Stimulated activated naive B cell treated with anti-CD40 and anti-IgM and Interleukin-4, amounts not matched to agents 10 μg/mL and 1 μg/mL and 100 μg/mL, for 72 hours (primary cell): ENCODE data around the gene DOC2B.
A peak's percentile ranks its signal among the peaks of the same experiment; 100 is the strongest.
"Not testable (repeated sequence)": the region's sequence is repeated elsewhere in the genome, so short reads cannot be mapped to it uniquely, and the experiment has no call there.

Experiments used
- ATAC-seq, 2 donors: fragments of 150-1000 bp; cut with Tn5 transposase; replicated peaks; 2 replicates each; pipeline ENCODE4 v1.10.0; 2021; ENCODE audit warnings: moderate library complexity in 1 of 2
- DNase-seq: peaks from one replicate; pipeline ENCODE4 v3.0.0; 2021
- H3K27ac Mint-ChIP-seq: one replicate; pipeline ENCODE4 v1.8.0; 2022; ENCODE audit warnings: mild to moderate bottlenecking, mixed read lengths
- H3K27me3 Mint-ChIP-seq, 2 donors: one replicate each; pipeline ENCODE4 v1.8.0; 2022; ENCODE audit warnings: mixed read lengths in 2 of 2
- H3K36me3 Mint-ChIP-seq, 2 donors: one replicate each; pipeline ENCODE4 v1.8.0; 2022; ENCODE audit warnings: mixed read lengths in 2 of 2, mild to moderate bottlenecking in 1 of 2
- H3K4me1 Mint-ChIP-seq, 2 donors: one replicate each; pipeline ENCODE4 v1.8.0; 2022; ENCODE audit warnings: mixed read lengths in 2 of 2, mild to moderate bottlenecking in 1 of 2
- H3K4me3 Mint-ChIP-seq, 2 donors: one replicate each; pipeline ENCODE4 v1.8.0; 2022; ENCODE audit warnings: mild to moderate bottlenecking in 2 of 2, mixed read lengths in 2 of 2, moderate library complexity in 1 of 2
- H3K9me3 Mint-ChIP-seq, 2 donors: one replicate each; pipeline ENCODE4 v1.8.0; 2022; ENCODE audit warnings: mixed read lengths in 2 of 2, mild to moderate bottlenecking in 1 of 2

Gene DOC2B

DNA sequence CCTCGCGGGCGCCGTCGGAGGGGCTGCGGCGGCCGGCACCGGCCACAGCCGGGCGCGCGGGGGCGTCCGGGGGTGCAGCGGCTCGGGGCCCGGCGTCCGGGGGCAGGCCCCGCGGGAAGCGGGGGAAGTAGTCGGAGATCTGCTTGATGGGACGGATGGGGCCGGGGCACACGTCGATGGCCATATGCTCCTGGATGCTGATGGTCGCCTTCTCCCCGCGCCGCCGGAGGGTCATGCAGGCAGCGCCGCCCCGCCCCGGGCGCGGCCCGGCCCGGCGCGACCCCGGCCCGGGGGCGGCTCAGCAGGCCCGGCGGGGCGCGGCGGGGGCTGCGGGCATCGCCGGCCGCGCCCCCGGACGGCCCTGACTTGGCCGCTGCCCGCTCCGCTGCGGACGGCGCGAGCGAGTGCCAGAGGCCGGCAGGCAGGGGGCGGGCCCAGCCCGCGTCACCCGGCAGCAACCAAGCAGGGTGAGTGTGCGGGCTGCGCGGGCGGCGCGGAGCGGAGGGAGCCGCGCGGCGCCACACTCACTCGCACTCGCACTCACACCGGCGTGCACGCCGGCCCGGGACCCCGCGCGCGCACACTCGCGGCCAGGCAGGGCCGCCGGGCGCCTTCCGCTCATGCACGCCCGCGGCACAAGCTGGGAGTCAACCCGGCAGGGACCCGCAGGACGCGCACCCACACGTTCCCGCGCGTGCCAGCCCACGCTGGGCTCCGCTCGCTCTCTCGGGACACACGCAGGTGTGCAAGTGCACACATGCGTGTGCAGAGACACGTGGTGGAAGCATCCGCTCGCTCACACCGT is at the start of gene DOC2B:
TSS of gene DOC2B (minus strand) at position 406 of the 805 bp plus-strand sequence. CDS start at position 235, 171 bp downstream.
- no peak for DNase-seq
- peaks cover 62 to 78% of the 10 kb centered on the region in 2 donors for H3K27me3 Mint-ChIP-seq
- H3K4me1 Mint-ChIP-seq: peaks cover 2 to 6% of the 10 kb centered on the region in 2 donors
- no peak for ATAC-seq
- peak within 1 kb of the TSS; percentile 53 for H3K27ac Mint-ChIP-seq
- no peaks in the 10 kb centered on the region for H3K9me3 Mint-ChIP-seq
- H3K36me3 Mint-ChIP-seq: no peaks in the 10 kb centered on the region
- H3K4me3 Mint-ChIP-seq: peak within 1 kb of the TSS; percentile 15 to 57

DNA sequence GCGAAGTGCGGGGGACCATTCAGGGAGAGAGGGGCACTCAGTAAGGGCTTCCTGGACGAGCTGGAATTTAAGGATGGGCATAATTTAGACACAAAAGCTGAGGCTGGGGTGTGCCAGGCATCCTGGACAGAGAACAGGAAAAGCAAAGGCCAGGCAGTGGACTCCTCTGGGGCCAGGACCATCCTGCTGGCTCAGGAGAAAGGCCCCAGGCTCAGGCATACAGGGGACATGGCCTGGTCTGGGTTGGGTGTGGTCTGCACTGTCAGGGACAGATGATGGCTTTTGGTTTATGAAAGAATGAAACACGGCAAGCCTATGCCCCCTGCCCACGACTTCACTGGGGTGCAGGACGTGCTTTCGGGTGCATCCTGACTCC is 48.9 kb upstream of the DOC2B start:
- DNase-seq (no peak), ATAC-seq (no peak)
- H3K4me1 Mint-ChIP-seq: peaks cover 9 to 18% of the 10 kb centered on the region in 2 donors
- H3K27ac Mint-ChIP-seq: no peak overlapping the region
- H3K27me3 Mint-ChIP-seq: peaks cover 9 to 28% of the 10 kb centered on the region in 2 donors
- no peak overlapping the region for H3K4me3 Mint-ChIP-seq
- peaks cover 0 to 2% of the 10 kb centered on the region in 2 donors for H3K36me3 Mint-ChIP-seq
- H3K9me3 Mint-ChIP-seq: no peaks in the 10 kb centered on the region

DNA sequence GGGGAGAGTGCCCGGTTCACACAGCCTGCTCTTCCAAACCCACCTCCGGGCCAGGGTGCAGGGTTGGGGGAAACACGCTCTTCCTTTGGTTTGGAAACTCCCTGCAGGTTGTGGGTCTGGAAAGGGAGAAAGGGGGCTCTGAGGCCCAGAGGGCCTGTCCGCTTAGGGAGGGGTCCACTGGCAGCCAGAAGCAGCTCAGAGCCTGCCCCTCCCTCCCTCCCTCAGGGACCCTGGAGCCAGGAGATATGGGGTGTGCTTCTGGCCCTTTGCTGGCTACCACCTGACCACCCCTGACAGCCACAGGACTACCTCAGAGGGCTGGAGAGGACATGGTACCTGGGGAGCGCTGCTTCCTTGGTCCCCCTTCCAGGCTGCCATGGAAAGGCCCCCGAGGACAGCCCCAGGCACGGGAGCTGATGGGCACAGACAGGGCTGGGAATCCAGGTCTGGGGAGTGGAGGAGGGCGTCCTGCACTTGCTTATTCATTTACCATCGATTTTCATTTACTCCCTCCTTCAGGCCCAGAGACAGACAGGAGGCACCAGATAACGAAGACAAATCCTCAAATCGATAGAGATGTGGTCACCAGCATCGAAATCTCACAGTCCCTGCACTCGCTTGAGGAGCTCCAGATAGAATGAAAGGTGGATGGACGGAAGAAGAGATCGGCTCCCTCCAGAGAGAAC is 48.4 kb upstream of the DOC2B start:
- Mint-ChIP-seq H3K4me3 (no peak overlapping the region), H3K27ac (no peak overlapping the region), H3K27me3 (peaks cover 7 to 26% of the 10 kb centered on the region in 2 donors), H3K36me3 (peaks cover 0 to 2% of the 10 kb centered on the region in 2 donors), H3K9me3 (no peaks in the 10 kb centered on the region), H3K4me1 (peaks cover 9 to 18% of the 10 kb centered on the region in 2 donors)
- DNase-seq (no peak), ATAC-seq (no peak)

DNA sequence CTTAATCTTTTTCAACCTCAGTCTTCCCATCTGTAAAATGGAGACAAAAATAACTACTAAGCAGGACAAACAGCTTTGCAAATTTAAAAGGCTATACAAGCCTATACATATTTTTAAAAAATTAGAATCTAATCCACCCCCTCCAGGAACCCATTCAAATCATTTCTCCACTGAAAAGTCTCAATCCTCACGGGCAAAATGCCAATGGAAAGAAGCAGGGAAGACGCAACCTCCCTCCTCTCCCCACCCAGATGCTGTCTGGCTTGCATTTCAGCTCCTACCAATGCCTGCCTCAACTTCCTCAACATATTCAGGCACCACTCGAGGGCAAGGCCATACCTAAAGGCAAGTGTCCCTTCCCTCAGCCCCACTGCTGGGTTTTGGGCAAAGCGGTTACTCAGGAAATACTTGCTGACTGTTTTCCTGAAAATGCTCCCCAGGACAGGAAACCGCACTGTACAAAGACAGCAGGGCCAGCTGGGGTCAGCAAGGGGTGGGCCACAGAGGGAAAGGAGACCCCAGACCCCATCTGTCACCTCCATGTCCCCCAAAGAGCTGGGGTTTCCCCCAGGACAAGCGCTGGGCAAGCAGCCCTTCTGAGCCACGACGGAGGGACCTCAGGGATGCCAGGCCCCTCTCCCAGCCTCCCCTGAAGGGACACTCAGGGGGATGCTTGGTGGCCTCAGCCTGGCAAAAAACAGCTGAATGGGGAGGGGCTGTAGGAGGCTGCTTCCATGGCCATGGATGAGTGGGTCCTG is 47.7 kb upstream of the DOC2B start:
- Mint-ChIP-seq H3K27me3 (peaks cover 0 to 19% of the 10 kb centered on the region in 2 donors), H3K36me3 (peaks cover 0 to 2% of the 10 kb centered on the region in 2 donors), H3K9me3 (no peaks in the 10 kb centered on the region), H3K4me1 (peaks cover 8 to 11% of the 10 kb centered on the region in 2 donors), H3K4me3 (no peak overlapping the region), H3K27ac (peak overlapping the region; percentile 2)
- ATAC-seq: no peak
- DNase-seq: no peak

DNA sequence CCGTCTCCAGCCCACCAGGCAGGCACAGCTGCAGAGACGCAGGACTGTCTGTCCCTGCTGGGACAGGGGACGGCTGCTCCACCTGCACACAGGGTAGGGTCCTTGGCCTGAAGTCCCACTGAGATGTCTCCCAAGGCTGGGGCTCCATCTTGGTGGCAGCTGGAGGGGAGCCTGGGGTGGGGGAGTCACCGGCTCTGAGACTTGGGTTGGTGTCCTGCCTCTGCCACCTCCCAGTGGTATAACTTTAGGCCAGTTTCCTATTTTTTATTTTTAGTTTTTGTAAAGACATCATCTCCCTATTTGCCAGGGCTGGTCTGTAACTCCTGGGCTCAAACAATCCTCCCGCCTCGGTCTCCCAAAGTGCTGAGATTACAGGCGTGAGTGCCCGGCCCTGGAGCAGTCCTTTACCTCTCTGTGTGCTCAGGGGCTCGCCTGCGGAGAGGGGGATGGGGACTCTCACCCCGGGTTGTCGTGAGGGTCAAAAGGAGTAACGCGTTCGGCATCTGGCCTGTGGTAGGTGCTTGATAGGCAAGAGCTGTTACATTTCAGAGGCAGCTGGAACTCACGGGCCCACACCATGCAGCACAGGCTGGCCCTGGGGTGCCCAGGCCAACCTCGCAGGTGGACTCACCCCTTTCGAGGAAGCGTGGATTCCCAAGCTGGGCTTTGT is 46.6 kb upstream of the DOC2B start:
- H3K9me3 Mint-ChIP-seq: no peaks in the 10 kb centered on the region
- H3K27ac Mint-ChIP-seq: no peak overlapping the region
- peaks cover 0 to 13% of the 10 kb centered on the region in 2 donors for H3K27me3 Mint-ChIP-seq
- no peak for ATAC-seq
- no peak overlapping the region for H3K4me3 Mint-ChIP-seq
- peaks cover 6 to 10% of the 10 kb centered on the region in 2 donors for H3K4me1 Mint-ChIP-seq
- H3K36me3 Mint-ChIP-seq: peaks cover 0 to 2% of the 10 kb centered on the region in 2 donors
- DNase-seq: no peak

DNA sequence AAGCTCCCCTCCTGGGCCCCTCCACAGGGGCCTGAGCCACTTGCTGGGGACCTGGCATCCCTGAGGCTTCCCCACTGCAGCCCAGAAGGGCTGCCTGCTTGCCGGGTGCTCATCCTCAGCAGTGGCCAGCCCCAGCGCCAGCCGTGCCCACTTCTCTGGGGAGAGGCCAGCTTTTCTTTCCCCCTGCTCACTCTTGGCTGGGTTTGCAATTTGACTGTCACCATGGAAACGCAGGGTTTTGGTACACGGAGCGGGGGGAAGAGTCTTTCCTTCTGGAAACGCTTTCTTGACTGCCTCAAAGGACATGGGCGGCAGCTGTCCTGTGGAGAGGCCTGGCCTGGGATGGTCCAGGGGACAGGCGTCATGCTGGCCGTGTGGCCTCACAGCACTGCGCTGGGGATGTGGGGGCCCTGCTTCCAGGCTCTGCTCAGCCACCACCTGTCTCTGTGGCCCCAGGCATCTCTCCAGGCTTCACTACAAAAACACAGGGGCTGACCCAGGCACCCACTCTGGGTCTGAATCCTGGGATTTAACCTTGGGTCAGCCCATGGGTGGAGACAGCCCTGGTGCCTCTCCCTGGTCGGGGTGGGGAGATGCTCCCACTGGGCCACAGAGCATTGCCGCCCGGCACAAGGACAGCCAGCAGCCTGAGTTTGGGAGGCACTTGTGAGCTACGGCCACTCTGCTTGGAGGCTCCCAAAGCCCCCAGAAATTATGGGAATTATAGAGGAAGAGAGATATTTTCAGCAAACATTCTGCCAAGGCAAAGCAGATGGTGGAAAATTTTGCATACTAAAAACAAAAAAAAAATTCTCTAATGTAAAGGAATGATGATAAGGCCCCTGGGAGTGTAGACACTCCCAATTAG is 45.9 kb upstream of the DOC2B start:
- ATAC-seq (no peak), DNase-seq (no peak)
- Mint-ChIP-seq H3K9me3 (no peaks in the 10 kb centered on the region), H3K27ac (no peak overlapping the region), H3K36me3 (no peaks in the 10 kb centered on the region), H3K4me1 (peaks cover 2 to 6% of the 10 kb centered on the region in 2 donors), H3K4me3 (no peak overlapping the region), H3K27me3 (peaks cover 0 to 5% of the 10 kb centered on the region in 2 donors)

DNA sequence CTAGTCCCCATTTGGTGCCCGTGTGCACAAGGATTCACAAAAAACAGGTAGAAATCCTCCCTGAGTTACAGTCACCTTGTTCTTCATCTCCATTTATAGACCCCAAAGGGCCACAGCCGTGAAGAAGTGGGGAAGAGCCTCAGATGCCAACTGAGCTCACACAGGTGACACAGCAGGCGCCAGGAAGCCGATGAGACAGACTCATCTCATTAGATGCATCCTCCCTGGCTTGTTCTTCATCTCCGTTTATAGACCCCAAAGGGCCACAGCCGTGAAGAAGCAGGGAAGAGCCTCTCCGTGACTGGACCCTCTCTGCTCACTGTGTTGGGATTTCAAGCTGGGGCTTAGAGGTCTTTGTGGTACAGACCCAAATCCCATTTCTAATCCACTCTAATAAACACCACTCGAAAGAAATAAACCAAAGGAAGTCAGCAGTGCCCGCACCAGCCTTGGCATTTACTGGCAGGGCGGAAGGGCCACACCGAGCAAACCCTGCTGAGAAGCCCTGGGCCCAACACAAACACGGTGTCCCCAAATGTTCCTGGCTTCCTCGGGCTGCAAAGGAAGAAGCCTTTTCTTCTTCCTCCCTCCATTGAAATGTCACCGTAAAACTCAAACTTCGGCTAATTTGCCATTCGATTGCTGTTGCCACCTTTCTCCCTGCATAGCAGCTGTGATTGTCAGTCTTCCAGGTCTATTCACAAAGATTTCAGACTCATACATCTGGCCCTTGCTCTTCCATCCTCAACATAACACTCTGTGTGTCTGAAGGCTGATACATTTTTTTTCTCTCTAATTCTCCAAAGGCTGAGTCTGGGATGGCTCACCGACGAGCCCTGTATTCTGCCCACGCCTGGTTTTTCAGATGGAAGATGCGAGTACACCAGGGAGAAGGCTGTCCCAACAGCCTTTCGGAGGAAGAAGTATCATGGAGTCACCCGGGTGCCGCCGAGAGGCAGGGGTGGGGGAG is 44.9 kb upstream of the DOC2B start:
- H3K4me3 Mint-ChIP-seq: no peak overlapping the region
- DNase-seq: no peak
- H3K4me1 Mint-ChIP-seq: no peaks in the 10 kb centered on the region
- no peaks in the 10 kb centered on the region for H3K36me3 Mint-ChIP-seq
- H3K27me3 Mint-ChIP-seq: no peaks in the 10 kb centered on the region
- no peaks in the 10 kb centered on the region for H3K9me3 Mint-ChIP-seq
- H3K27ac Mint-ChIP-seq: peak overlapping the region; percentile 81
- no peak for ATAC-seq

DNA sequence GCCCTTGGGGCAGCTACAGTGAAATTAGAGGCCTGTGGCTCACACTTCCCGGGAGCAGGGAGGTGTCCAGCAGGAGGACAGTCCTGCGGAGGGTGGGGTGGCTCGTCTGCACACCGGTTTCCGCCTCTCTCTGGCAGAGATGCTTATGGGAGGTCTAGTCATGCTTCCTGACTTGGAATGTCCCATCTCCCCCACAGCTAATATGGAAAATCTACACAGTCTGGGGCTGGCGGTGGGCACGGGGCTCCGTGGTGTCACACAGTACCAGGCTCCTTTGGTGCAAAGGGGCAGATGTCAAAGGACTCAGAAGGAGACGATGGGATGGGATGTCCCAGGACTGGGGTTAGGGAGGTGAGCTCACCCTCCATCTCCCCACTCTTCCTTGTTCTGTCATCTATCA is 44.1 kb upstream of the DOC2B start:
- H3K4me1 Mint-ChIP-seq: no peaks in the 10 kb centered on the region
- no peaks in the 10 kb centered on the region for H3K27me3 Mint-ChIP-seq
- ATAC-seq: no peak
- no peak overlapping the region for H3K4me3 Mint-ChIP-seq
- no peak for DNase-seq
- H3K36me3 Mint-ChIP-seq: no peaks in the 10 kb centered on the region
- H3K9me3 Mint-ChIP-seq: no peaks in the 10 kb centered on the region
- H3K27ac Mint-ChIP-seq: peak overlapping the region; percentile 81

DNA sequence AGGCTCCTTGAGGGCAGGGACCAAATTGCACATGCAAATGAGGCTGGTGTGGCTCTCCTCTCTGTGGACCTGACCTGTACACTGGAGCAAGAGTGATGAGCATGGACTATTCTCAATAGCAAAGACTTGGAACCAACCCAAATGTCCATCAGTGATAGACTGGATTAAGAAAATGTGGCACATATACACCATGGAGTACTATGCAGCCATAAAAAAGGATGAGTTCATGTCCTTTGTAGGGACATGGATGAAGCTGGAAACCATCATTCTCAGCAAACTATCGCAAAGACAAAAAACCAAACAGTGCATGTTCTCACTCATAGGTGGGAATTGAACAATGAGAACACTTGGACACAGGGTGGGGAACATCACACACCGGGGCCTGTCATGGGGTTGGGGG is 43.1 kb upstream of the DOC2B start:
- not testable (repeated sequence) for H3K27ac Mint-ChIP-seq, H3K9me3 Mint-ChIP-seq, H3K27me3 Mint-ChIP-seq, H3K36me3 Mint-ChIP-seq, H3K4me3 Mint-ChIP-seq, H3K4me1 Mint-ChIP-seq, ATAC-seq, DNase-seq

DNA sequence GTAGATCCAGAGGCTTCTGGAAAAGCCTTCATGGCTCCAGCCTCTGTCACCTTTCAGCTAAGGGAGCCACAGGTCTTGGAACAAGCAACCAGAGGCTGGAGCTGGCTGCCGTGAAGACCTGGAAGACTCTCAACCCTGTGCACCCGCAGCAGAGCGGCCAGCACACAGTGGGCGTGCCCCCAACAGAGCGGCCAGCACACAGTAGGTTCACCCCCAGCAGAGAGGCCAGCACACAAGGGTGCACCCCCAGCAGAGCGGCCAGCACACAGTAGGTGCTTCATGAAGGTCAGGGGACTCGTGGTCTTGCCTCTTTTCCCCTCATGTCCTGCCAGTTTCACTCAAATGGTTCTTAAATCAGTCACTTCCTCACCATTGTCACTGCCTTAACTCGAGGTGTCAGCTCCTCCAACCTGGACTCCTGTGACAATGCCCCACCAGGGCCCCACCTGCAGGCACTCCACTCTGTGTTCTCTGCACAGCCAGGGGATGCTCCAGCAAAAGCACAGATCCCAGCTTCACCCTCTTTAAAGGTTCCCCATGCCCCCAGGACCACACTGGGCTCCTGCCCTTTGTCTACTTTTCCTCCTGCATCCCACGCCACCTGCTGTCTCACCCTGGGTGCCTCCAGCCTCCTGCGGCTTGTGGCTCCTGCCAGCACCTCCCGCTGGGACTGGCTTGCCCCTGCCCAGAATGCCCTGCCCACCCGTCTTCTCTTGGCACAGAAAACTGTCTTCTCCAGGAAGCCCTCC is 42.4 kb upstream of the DOC2B start:
- Mint-ChIP-seq H3K4me1 (no peaks in the 10 kb centered on the region), H3K4me3 (no peak overlapping the region), H3K36me3 (no peaks in the 10 kb centered on the region), H3K9me3 (no peaks in the 10 kb centered on the region), H3K27me3 (no peaks in the 10 kb centered on the region), H3K27ac (no peak overlapping the region)
- no peak for ATAC-seq
- DNase-seq: no peak

DNA sequence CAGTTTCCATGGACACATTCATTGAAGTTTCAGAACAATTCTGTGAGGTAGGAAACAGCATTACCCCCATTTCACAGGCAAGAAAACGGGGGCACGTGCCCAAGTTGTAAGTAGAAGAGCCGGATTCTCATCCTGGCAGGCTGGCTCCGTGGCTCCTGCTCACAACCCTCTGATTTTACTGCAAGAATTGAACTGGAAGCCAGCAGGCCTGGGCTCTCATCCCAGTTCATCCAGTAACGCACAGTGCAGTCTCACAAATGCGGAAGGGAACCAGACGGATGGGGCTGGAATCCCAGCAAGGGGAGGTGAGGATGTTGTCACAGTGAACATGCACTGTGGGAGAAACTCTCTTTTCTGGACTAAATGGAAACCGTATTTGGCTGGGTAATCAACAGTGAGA is 40.7 kb upstream of the DOC2B start:
- H3K4me3 Mint-ChIP-seq: no peak overlapping the region
- H3K27me3 Mint-ChIP-seq: no peaks in the 10 kb centered on the region
- H3K27ac Mint-ChIP-seq: no peak overlapping the region
- ATAC-seq (no peak), DNase-seq (no peak)
- no peaks in the 10 kb centered on the region for H3K36me3 Mint-ChIP-seq
- no peaks in the 10 kb centered on the region for H3K4me1 Mint-ChIP-seq
- no peaks in the 10 kb centered on the region for H3K9me3 Mint-ChIP-seq

DNA sequence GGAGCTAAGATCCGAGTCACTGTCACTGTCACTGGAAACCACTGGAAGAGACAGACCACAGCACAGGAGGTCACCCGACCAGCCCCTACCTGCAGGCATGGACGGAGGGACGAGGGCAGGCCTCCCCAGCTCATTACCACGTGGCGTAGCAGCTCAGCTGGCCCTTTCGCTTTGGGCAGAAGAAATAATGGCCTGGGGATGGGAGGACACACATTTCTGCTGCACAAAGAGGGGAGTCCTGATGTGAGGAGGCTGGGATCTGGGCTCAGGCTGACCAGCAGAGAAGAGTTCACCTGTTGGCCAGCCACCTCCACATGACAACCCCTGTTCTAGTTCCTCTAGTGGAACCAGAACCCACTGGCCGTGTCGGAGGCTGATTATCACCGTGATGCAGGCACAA is 38.2 kb upstream of the DOC2B start:
- ATAC-seq (no peak), DNase-seq (no peak)
- H3K4me1 Mint-ChIP-seq: peaks cover 0 to 2% of the 10 kb centered on the region in 2 donors
- H3K27me3 Mint-ChIP-seq: no peaks in the 10 kb centered on the region
- H3K9me3 Mint-ChIP-seq: no peaks in the 10 kb centered on the region
- no peaks in the 10 kb centered on the region for H3K36me3 Mint-ChIP-seq
- H3K4me3 Mint-ChIP-seq: no peak overlapping the region
- no peak overlapping the region for H3K27ac Mint-ChIP-seq
